Measurements from ENCODE around the gene KCNN3.

DNA sequence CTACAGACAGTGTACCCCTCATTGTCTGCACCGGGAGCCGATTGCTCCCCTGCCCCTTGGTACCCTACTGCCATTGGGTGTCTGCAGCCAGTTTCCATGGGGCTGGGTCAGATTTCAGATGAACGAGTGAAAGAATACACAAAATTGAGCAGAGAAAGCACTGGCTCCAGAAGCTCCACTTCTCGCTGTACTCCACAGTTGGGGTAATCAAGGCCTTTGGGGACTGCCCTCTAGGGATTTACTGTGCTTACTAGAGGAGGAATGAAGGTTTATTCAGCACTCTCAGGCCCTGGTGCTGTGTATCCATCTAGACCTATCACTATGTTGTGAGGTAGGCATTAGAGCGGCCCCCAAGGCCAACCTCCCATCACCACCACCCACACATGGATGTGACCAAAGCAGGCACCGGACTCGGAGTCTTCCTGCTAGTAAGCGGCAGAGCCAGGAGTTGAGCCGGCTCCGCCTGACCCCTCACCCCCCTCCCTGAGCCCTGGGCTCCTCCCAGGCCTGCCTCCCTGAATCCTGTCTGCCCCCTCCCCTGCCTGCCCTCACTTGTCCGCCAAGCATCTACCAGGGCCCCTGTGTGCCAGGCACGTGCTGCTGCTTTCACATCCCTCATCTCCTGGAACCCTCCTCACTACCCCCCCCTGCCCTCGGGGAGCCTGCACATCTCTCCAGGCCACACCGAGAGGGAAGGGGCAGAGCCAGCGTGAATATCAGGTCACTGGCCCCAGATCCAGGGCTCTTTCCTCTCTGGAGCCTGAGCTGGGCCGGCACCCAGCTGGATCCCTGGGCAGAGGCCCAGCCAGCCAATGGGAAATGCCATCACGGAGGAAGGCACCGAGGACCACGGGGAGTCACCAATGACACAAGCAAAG, 23.3 kb downstream of the KCNN3 start:
- TF ChIP-seq, protein P1, sequence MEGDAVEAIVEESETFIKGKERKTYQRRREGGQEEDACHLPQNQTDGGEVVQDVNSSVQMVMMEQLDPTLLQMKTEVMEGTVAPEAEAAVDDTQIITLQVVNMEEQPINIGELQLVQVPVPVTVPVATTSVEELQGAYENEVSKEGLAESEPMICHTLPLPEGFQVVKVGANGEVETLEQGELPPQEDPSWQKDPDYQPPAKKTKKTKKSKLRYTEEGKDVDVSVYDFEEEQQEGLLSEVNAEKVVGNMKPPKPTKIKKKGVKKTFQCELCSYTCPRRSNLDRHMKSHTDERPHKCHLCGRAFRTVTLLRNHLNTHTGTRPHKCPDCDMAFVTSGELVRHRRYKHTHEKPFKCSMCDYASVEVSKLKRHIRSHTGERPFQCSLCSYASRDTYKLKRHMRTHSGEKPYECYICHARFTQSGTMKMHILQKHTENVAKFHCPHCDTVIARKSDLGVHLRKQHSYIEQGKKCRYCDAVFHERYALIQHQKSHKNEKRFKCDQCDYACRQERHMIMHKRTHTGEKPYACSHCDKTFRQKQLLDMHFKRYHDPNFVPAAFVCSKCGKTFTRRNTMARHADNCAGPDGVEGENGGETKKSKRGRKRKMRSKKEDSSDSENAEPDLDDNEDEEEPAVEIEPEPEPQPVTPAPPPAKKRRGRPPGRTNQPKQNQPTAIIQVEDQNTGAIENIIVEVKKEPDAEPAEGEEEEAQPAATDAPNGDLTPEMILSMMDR (conservative IDR thresholded peaks at IDR 0.05; ENCODE audit: low read depth, low read length): no peak
- TF ChIP-seq EZH2 (IDR thresholded peaks at IDR 0.05; ENCODE audit: borderline replicate concordance, low read depth, low read length, poor library complexity, severe bottlenecking): no peak
